ENCODE measurements around the gene SEC23A.
"Not testable (repeated sequence)": the region's sequence is repeated elsewhere in the genome, so short reads cannot be mapped to it uniquely, and the experiment has no call there.

SEC23A gene

GRCh38 chr14:39102265-39102968, 618 bp downstream of the SEC23A start:
- no peak for TF ChIP-seq CTCF (conservative IDR thresholded peaks at IDR 0.05; ENCODE audit: control insufficient read depth, insufficient read depth, low read depth, low read length)
- peak; percentile 72 for DNase-seq (ENCODE audit: low read depth)
- H3K4me3 ChIP-seq (ENCODE audit: control insufficient read depth, low read depth, low read length), result peak overlapping the region; percentile 90

- no peak for TF ChIP-seq CTCF (conservative IDR thresholded peaks at IDR 0.05; ENCODE audit: control insufficient read depth, insufficient read depth, low read depth, low read length)
- no peak for DNase-seq (ENCODE audit: low read depth)
- no peak overlapping the region for H3K4me3 ChIP-seq (ENCODE audit: control insufficient read depth, low read depth, low read length)
Observed at GRCh38 chr14:39099748-39100147, 3.3 kb downstream of the SEC23A start.

- DNase-seq (ENCODE audit: low read depth); H3K4me3 ChIP-seq (ENCODE audit: control insufficient read depth, low read depth, low read length): not testable (repeated sequence)
Observed at GRCh38 chr14:39099215-39099614, 3.8 kb downstream of the SEC23A start.

GRCh38 chr14:39097159-39097558, 5.9 kb downstream of the SEC23A start:
- H3K4me3 ChIP-seq (ENCODE audit: control insufficient read depth, low read depth, low read length), result no peak overlapping the region
- TF ChIP-seq CTCF (conservative IDR thresholded peaks at IDR 0.05; ENCODE audit: control insufficient read depth, insufficient read depth, low read depth, low read length), result no peak
- peak; percentile 61 for DNase-seq (ENCODE audit: low read depth)

GRCh38 chr14:39094515-39094914, 8.5 kb downstream of the SEC23A start:
- TF ChIP-seq CTCF (conservative IDR thresholded peaks at IDR 0.05; ENCODE audit: control insufficient read depth, insufficient read depth, low read depth, low read length), result no peak
- DNase-seq (ENCODE audit: low read depth), result no peak
- no peak overlapping the region for H3K4me3 ChIP-seq (ENCODE audit: control insufficient read depth, low read depth, low read length)

- TF ChIP-seq CTCF (conservative IDR thresholded peaks at IDR 0.05; ENCODE audit: control insufficient read depth, insufficient read depth, low read depth, low read length), result no peak
- DNase-seq (ENCODE audit: low read depth), result no peak
- no peak overlapping the region for H3K4me3 ChIP-seq (ENCODE audit: control insufficient read depth, low read depth, low read length)
Observed at GRCh38 chr14:39091716-39092115, 11.3 kb downstream of the SEC23A start.

GRCh38 chr14:39090548-39091111, 12.4 kb downstream of the SEC23A start:
- H3K4me3 ChIP-seq (ENCODE audit: control insufficient read depth, low read depth, low read length), result no peak overlapping the region
- TF ChIP-seq CTCF (conservative IDR thresholded peaks at IDR 0.05; ENCODE audit: control insufficient read depth, insufficient read depth, low read depth, low read length), result no peak
- DNase-seq (ENCODE audit: low read depth), result no peak
